GM12891 (cell line): ENCODE measurements around the gene LHX1.

Experiments
- PAX5 ChIP-seq: IDR thresholded peaks from 2 replicates; pipeline ENCODE4 v1.6.1; 2011; ENCODE audit warnings: low read length, moderate library complexity, mild to moderate bottlenecking; ENCODE audit not compliant: insufficient read depth, severe bottlenecking
- POLR2A ChIP-seq: IDR thresholded peaks from 2 replicates; pipeline ENCODE4 v1.6.1; 2011; ENCODE audit warnings: low read depth, low read length, control low read depth
- POLR2AphosphoS5 ChIP-seq: IDR thresholded peaks from 2 replicates; pipeline ENCODE4 v1.6.1; 2011; ENCODE audit warnings: low read depth, low read length, control low read depth
- POU2F2 ChIP-seq: IDR thresholded peaks from 2 replicates; pipeline ENCODE4 v1.6.1; 2011; ENCODE audit warnings: low read depth, mild to moderate bottlenecking, control low read depth, low read length, moderate library complexity
- TAF1 ChIP-seq: IDR thresholded peaks from 2 replicates; pipeline ENCODE4 v1.6.1; 2011; ENCODE audit warnings: low read depth, low read length, control low read depth

DNA sequence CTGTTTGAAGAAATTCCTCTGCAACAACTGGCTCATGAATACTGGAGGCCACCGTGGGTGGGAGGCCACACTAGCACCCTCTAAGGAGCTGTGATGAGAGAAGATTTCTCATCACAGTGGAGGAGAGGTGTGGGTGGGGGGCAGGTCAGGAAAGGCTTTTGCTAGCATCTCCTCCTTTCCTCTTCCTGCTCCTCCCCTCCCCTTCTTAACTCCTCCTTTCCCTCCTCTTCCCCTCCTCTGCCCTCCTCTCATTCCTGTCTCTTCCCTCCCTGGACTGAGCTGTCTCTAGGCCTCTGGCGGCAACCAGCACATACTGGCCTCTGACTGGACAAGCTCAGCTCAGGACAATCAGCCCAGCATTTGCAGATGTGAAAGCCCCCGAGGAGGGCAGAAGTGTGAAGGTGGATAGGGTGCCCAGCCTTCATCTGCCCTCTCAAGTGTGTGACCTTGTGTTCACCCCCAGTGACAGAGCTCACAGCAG lies 19.0 kb upstream of the LHX1 start:
- no peak for TF ChIP-seq POLR2AphosphoS5
- TF ChIP-seq TAF1, result no peak
- TF ChIP-seq POLR2A, result no peak
- no peak for TF ChIP-seq PAX5
- TF ChIP-seq POU2F2, result no peak
